IPS-18c (cell line): ENCODE data around the gene SLC50A1.
A peak's percentile ranks its signal among the peaks of the same experiment; 100 is the strongest.
"Not testable (repeated sequence)": the region's sequence is repeated elsewhere in the genome, so short reads cannot be mapped to it uniquely, and the experiment has no call there.

Experiments used
- H3K4me3 ChIP-seq: 2 replicates; pipeline ENCODE4 v1.7.0; 2013; ENCODE audit warnings: low read depth, mild to moderate bottlenecking, low read length, moderate library complexity; ENCODE audit not compliant: insufficient read depth
- H3K9me3 ChIP-seq: one replicate; pipeline ENCODE4 v1.6.1; 2013; ENCODE audit warnings: mild to moderate bottlenecking, low read length, moderate library complexity; ENCODE audit not compliant: control insufficient read depth, insufficient read depth

Gene SLC50A1

GRCh38 chr1:155162631-155163030 lies 27.0 kb downstream of the SLC50A1 start:
- H3K9me3 ChIP-seq, H3K4me3 ChIP-seq: not testable (repeated sequence)

DNA sequence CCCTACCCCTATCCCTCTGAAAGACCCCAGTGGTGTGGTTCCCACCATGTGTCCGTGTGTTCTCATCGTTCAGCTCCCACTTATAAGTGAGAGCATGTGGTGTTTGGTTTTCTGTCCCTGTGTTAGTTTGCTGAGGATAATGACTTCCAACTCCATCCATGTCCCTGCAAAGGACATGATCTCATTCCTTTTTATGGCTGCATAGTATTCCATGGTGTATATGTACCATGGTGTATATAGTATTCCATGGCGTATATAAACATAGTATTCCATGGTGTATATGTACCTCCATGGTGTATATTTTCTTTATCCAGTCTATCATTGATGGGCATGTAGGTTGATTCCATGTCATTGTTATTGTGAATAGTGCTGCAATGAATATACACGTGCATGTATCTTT lies 28.1 kb downstream of the SLC50A1 start:
- H3K4me3 ChIP-seq, H3K9me3 ChIP-seq: not testable (repeated sequence)

DNA sequence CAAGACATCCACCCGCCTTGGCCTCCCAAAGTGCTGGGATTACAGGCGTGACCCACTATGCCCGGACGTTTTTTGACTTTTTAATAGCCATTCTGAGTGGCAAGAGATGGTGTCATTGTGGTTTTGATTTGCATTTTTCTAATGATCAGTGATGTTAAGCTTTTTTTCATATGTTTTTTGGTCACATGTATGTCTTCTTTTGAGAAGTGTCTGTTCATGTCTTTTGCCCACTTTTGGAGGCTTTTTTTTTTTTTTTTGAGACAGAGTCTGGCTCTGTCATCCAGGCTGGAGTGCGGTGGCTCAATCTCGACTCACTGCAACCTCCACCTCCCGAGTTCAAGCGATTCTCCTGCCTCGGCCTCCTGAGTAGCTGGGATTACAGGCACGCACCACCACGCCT lies 29.0 kb downstream of the SLC50A1 start:
- not testable (repeated sequence) for H3K4me3 ChIP-seq, H3K9me3 ChIP-seq

GRCh38 chr1:155166051-155166470 lies 30.4 kb downstream of the SLC50A1 start:
- Histone ChIP-seq H3K9me3 (no peaks in the 10 kb centered on the region), H3K4me3 (peak overlapping the region; percentile 2; the same call in 1 of the 2 replicates)

- Histone ChIP-seq H3K9me3 (no peaks in the 10 kb centered on the region), H3K4me3 (peak overlapping the region; percentile 22)
These were observed 31.0 kb downstream of the SLC50A1 start for GRCh38 chr1:155166471-155167165.

GRCh38 chr1:155167166-155168104 lies 31.8 kb downstream of the SLC50A1 start:
- H3K4me3 ChIP-seq = peak overlapping the region; percentile 40
- H3K9me3 ChIP-seq = no peaks in the 10 kb centered on the region

DNA sequence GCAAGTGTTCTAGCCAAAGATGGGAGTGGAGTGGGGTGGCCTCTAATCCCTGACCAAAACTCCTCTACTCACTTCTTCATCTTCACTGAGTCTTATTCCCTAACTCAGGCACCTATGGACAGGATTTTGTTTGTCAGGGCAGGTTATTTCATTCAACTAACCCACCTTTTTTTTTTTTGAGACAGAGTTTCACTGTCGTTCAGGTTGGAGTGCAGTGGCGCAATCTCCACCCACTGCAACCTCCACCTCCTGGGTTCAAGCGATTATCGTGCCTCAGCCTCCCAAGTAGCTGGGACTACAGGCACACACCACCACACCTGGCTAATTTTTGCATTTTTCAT lies 32.4 kb downstream of the SLC50A1 start:
- not testable (repeated sequence) for H3K4me3 ChIP-seq, H3K9me3 ChIP-seq

GRCh38 chr1:155168456-155169210 lies 33.0 kb downstream of the SLC50A1 start:
- no peak overlapping the region for H3K4me3 ChIP-seq
- no peaks in the 10 kb centered on the region for H3K9me3 ChIP-seq

- Histone ChIP-seq H3K9me3 (no peaks in the 10 kb centered on the region), H3K4me3 (no peak overlapping the region)
These were observed 33.9 kb downstream of the SLC50A1 start for GRCh38 chr1:155169541-155169940.

DNA sequence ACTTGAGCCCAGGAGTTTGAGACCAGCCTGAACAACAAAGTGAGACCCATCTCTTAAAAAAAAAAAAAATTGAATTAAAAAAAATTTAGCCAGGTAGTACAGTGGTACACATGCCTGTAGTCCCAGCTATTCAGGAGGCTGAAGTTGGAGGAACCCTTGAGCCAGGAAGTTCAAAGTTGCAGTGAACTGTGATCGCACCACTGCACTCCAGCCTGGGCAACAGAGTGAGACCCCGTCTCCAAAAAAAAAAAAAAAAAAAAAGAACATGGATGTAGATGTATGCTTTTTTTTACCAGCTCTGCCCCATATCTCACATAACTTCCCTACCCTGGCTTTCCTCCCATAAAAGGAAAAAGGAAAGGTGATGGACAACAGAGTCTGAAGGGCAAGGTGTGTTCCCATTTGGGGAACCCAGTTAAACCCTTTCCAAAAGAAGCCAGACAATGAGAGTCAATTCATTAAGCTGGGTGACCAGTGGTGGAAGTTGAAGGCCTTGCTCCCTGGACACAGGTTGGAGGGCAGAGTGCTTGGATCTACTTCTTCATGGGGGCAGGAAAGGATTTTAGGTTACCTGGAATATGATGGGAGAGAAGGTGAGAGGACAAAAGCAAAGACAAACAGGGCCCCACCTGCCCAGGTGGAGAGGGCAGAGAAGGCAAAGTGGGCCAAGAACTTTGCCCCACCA lies 34.6 kb downstream of the SLC50A1 start:
- Histone ChIP-seq H3K4me3 (no peak overlapping the region), H3K9me3 (no peaks in the 10 kb centered on the region)

DNA sequence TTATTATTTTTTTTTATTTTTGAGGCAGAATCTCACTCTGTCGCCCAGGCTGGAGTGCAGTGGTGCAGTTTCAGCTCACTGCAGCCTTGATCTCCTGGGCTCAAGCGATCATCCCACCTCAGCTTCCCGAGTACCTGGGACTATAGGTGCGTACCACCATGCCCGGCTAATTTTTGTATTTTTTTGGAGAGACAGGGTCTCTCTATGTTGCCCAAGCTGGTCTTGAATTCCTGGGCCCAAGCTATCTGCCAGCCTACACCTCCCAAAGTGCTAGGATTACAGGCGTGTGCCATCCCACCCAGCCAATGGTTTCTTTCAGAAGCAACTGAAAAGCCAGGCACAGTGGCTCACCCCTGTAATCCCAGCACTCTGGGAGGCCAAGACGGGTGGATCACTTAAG lies 35.2 kb downstream of the SLC50A1 start:
- no peaks in the 10 kb centered on the region for H3K9me3 ChIP-seq
- H3K4me3 ChIP-seq = no peak overlapping the region

DNA sequence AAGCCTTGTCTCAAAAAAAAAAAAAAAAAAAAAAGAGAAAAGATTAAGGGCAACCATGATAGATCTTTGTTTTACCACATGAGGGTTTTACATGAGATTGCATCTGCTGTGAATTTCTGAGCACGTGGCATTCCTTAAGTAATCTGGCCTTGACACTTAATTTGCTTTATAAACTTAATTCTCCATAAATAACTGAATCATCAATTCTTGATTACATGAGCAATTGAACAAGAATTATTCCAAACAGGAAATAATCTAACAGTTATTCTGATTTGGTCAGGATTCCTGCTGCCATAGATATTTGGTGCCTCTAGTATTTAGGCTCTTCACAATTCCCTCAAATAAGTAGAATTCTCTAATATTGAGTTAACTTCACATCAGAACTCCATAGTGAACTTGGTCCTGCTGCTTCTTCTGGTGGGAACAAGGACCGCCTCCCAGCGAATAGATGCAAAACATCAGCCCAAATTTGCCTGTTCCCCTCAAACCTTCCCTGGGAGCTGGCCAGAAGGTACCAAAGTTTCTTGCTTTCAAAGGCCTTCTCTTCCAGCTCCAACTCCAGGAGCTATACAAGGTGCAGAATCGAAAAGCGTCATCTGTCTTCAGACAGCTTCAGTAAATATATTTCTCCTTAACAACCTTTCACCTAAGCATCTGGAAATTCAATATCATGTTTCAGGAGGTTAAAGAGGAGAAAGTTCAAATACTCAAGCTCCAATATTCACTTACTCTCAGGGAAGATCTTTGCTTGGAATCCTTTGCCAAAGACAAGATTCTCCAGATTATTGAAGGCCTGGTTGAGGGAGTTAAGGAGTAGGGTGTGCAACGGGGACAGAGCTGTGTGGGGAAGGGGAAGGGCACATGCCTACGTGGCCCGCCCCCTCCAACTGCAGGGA lies 36.4 kb downstream of the SLC50A1 start:
- Histone ChIP-seq H3K4me3 (peak overlapping the region; percentile 64), H3K9me3 (no peaks in the 10 kb centered on the region)

GRCh38 chr1:155172732-155173477 lies 37.3 kb downstream of the SLC50A1 start, which contains the start of gene KRTCAP2:
TSS of gene KRTCAP2 (minus strand) at chr1:155173304. CDS start at chr1:155173224, 80 bp downstream.
- Histone ChIP-seq H3K4me3 (peak within 1 kb of the TSS; percentile 64), H3K9me3 (no peaks in the 10 kb centered on the region)

GRCh38 chr1:155173478-155174323 lies 38.0 kb downstream of the SLC50A1 start, which contains the start of gene TRIM46:
TSS of gene TRIM46 (plus strand) at chr1:155173849. CDS start at chr1:155173967, 118 bp downstream.
- peak within 1 kb of the TSS; percentile 64 for H3K4me3 ChIP-seq

More at GRCh38 chr1:155173478-155174323, 38.0 kb downstream of the SLC50A1 start, which contains the start of gene TRIM46:
- H3K9me3 ChIP-seq = no peaks in the 10 kb centered on the region
